C4-2B (cell line): Measurements from ENCODE around the gene MSL2.

ENCODE experiments used
- CTCF ChIP-seq: fragments of 450-650 bp; conservative IDR thresholded peaks from 2 replicates; pipeline ENCODE4 v1.5.1; 2017; ENCODE audit warnings: mild to moderate bottlenecking
- ZFX ChIP-seq: fragments of 450-650 bp; IDR thresholded peaks from 2 replicates; pipeline ENCODE4 v1.6.1; 2017

GRCh38 chr3:136166507-136166906, 29.6 kb downstream of the MSL2 start:
- TF ChIP-seq CTCF (no peak), ZFX (no peak)
